ENCODE measurements around the gene ANKFY1.
"Not testable (repeated sequence)": the region's sequence is repeated elsewhere in the genome, so short reads cannot be mapped to it uniquely, and the experiment has no call there.

ANKFY1 gene

DNA sequence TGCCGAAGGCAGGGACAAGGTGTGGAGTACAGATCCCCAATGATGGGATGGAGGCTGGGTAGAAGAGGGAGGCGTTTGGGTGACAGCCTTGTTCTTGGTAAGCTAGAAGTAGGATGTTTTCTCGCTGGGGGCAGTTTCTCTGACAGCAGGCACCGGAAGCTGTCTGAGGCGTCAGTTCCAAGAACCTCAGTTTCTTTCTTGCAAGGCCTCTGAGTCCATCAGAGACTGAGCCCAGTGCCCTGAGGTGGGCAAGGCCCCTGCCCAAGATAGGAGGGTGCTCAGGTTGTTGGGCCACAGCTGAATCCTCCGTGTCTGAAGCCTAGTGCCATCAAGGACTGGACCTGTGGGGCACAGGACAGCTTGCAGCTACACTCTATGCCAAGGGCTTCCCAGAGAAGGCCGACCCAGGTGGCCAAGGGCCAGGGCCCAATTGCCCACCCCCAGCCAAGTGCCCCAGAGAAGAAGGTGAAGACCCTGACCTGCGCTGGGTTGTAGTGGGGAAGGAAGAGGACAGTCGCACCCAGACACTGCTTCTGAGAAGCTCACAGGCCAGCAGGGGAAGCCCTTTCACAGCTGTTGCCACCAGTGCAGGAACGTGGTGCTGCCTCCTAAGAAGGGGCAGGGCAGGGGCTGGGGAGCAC is 107.7 kb downstream of the ANKFY1 start:
- no peak for DNase-seq (ENCODE audit: low spot score)

GRCh38 chr17:4154201-4154600 is 109.6 kb downstream of the ANKFY1 start:
- DNase-seq (ENCODE audit: low spot score) = no peak

- DNase-seq (ENCODE audit: low spot score) = no peak
Observed at GRCh38 chr17:4152471-4152870, 111.3 kb downstream of the ANKFY1 start.

- no peak for DNase-seq (ENCODE audit: low spot score)
Observed at GRCh38 chr17:4150096-4150495, 113.7 kb downstream of the ANKFY1 start.

GRCh38 chr17:4148611-4149308 is 115.0 kb downstream of the ANKFY1 start:
- DNase-seq (ENCODE audit: low spot score) = no peak

GRCh38 chr17:4147751-4148310 is 115.9 kb downstream of the ANKFY1 start:
- DNase-seq (ENCODE audit: low spot score) = no peak

GRCh38 chr17:4146641-4147040 is 117.1 kb downstream of the ANKFY1 start:
- no peak for DNase-seq (ENCODE audit: low spot score)

DNA sequence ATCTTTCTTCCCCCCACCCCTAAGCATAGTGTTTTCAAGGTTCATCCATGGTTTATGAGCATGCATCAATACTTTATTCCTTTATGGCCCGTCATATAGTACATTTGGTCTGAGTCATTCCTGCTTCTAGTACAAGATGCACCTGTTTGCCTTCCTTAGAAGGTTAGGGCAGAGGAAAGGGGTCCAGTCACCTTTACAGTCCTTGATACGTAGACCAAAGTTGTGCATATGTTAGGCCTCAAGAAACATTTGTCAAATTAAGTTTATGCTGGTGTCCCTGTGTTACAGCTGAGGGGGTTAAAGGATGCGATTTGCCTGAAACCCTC is 119.4 kb downstream of the ANKFY1 start:
- DNase-seq (ENCODE audit: low spot score) = no peak

DNA sequence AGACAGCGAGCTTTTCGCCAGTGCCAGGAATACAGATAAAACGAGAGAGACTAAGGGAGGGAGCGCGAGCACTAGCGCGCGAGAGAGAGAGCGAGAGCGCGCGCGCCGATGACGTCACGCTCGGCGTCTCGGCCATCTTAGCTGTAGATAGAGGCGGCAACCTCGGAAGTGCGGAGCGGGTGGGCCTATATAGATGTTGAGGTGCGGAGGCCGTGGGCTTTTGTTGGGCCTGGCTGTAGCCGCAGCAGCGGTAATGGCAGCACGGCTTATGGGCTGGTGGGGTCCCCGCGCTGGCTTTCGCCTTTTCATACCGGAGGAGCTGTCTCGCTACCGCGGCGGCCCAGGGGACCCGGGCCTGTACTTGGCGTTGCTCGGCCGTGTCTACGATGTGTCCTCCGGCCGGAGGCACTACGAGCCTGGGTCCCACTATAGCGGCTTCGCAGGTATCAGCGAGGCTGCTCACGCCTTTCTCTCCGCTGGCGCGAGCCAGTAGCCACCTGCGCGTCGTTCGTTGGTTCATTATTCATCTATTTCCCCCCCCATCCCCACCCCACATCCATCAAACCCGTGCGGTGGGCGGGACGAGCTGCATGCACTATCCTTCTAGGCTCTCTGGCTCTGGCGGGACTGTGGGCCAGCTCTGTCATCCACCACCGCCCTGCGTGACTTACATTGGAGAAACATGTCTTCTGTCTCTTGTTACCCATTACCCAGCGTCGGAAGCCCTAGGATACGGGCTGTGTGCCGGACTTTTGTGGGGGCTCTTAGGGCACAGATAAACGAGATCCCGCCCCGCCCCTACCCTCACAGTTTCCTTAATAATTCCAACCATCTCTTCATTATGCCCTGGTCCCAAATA is 120.0 kb downstream of the ANKFY1 start:
- DNase-seq (ENCODE audit: low spot score) = peak; percentile 65

DNA sequence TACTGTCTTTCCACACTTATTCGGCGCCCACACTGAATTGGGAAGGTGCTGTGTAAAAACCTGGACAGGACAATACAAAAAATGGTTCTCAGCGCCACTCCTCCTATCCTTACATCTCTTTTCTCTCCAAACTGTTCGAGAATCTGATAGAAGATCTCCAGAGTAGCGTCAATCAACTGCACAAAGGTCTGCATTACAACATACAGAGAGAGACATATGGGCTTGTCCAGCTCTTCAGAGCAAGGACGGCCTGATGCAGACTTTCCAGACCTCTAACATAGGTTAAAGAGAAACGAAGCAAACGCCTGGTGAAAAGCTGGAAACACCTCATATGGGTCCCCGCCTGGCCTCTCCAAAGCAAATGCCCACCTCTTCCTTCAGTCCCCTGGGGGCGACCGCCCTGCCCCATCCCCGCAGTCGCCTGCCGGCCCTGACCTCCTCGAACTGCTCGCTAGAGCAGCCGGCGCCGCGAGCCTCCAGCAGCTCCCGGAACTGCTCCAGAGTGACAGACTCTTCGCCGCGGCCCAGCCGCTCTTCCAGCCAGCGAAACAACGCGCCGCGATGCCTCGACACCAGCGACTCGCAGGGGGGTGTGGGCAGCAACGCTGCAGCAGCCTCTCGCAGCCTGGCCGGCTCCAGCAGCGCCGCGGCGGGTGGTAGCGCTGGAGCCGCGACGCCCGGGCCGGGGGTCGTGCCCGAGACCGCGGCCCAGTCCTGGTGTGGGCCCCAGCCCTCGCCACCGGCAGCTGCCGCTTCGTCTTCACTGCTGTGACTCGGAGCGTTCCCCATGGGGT is 121.5 kb downstream of the ANKFY1 start:
- peak; percentile 27 for DNase-seq (ENCODE audit: low spot score)

- DNase-seq (ENCODE audit: low spot score) = no peak
Observed at GRCh38 chr17:4140125-4140524, 123.7 kb downstream of the ANKFY1 start.

DNA sequence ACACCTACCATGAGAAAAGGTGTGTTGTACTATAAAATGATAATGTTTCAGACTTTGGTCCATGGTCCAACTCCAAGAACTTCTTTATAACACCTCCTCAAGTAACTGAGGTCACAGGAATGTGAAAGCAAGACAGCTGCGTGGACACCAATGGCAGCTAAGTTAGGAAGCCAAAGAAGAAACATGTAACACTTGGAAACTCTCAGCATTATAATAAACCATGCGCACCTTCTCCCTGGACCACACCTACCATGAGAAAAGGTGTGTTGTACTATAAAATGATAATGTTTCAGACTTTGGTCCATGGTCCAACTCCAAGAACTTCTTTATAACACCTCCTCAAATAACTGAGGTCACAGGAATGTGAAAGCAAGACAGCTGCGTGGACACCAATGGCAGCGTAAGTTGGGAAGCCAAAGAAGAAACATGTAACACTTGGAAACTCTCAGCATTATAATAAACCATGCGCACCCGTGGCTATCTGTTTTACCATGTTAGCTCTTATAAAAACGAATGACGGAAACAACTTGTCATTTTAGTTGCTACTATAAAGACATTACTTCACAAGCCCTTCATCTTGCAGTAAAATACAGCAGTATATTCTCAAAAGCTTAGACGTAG is 124.8 kb downstream of the ANKFY1 start:
- DNase-seq (ENCODE audit: low spot score) = not testable (repeated sequence)

- DNase-seq (ENCODE audit: low spot score) = no peak
Observed at GRCh38 chr17:4136373-4136772, 127.4 kb downstream of the ANKFY1 start.

- DNase-seq (ENCODE audit: low spot score) = no peak
Observed at GRCh38 chr17:4135489-4135888, 128.3 kb downstream of the ANKFY1 start.

GRCh38 chr17:4134721-4135120 is 129.1 kb downstream of the ANKFY1 start:
- DNase-seq (ENCODE audit: low spot score) = no peak

GRCh38 chr17:4130715-4131114 is 133.1 kb downstream of the ANKFY1 start:
- no peak for DNase-seq (ENCODE audit: low spot score)

GRCh38 chr17:4127555-4127954 is 136.2 kb downstream of the ANKFY1 start:
- no peak for DNase-seq (ENCODE audit: low spot score)

- DNase-seq (ENCODE audit: low spot score) = no peak
Observed at GRCh38 chr17:4125552-4125951, 138.2 kb downstream of the ANKFY1 start.

DNA sequence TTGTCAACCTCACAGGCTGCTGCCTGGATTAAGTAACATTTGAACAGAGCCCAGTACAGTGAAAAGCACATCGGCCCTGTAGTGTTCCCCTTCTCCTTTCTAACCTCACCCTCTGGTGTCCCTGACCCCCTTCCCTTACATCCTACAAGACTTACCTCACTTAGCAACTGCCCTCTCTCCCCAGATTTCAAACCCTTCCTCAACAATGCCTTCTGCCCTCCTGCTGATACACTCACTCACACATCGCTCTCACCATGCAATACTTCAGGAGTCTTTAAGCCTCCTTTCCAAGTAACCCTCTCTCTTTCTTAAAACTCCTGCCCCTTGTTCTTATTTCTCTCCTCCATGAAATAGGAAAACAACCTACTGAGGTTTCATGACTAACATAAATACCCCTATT is 138.8 kb downstream of the ANKFY1 start:
- no peak for DNase-seq (ENCODE audit: low spot score)

DNA sequence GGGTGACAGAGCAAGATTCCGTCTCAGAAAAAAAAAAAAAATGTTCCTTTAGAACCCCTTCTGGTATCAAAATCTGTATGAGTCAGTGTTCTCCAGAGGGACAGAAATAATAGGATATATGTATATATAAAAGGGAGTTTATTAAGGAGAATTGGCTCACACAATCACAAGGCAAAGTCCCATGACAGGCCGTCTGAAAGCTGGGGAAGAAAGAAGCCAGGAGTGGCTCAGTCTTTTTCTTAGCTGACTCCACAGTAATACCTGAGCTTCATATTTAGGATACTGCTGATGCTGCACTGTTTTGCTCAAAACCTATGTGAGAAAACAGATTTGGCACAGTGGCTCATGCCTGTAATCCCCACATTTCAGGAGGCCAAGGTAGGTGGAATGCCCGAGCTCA is 143.4 kb downstream of the ANKFY1 start:
- no peak for DNase-seq (ENCODE audit: low spot score)

DNA sequence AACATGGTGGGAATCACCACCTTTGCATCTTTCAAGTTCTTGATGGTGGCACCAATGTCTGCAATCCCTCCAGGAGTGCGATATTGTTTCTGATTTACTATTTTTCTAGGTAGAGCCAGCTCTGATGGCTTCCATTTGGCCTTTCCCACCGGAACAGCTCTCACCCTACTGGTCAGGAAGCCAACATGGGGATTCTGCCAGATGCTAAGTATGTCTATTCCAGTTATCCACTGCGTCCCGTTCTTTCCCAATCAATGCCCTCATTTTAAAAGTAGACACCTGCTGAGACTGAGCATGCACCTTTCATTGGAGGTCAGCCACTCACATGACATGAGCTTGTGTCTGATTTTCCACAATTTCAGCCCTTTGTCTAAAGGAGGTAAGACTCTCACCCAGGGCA is 144.5 kb downstream of the ANKFY1 start:
- no peak for DNase-seq (ENCODE audit: low spot score)
